Tibial nerve (tissue), 4 donors: Measurements from ENCODE around the gene OR56B1. TPM values are rescaled to one million over a fixed set of nuclear protein-coding genes. Genes with fewer than 3 reads are reported as not detected.

Experiments
- DNase-seq, 2 donors: peaks; one replicate each; pipeline ENCODE4 v3.0.0-alpha.2; 2019; ENCODE audit warnings: low spot score in 2 of 2
- H3K27ac ChIP-seq, 4 donors: fragments of 200-600 bp; sonication (generic) in 3 of 4; one replicate each; pipeline ENCODE4 v1.5.1; 2017 to 2019; ENCODE audit warnings: mild to moderate bottlenecking in 1 of 4
- H3K27me3 ChIP-seq, 2 donors: fragments of 200-600 bp; sonication (generic) in 1 of 2; one replicate each; pipeline versions ENCODE4 v1.5.1 to v1.6.0; 2017 to 2019
- H3K36me3 ChIP-seq, 3 donors: fragments of 200-600 bp; sonication (generic); one replicate each; pipeline ENCODE4 v1.5.1; 2018 to 2019
- H3K4me1 ChIP-seq, 4 donors: fragments of 200-600 bp; sonication (generic) in 3 of 4; one replicate each; pipeline ENCODE4 v1.5.1; 2017 to 2019
- H3K4me3 ChIP-seq, 4 donors: fragments of 200-600 bp; sonication (generic) in 3 of 4; one replicate each; pipeline ENCODE4 v1.5.1; 2017 to 2019; ENCODE audit warnings: mild to moderate bottlenecking in 1 of 4, moderate library complexity in 1 of 4
- H3K9me3 ChIP-seq, 4 donors: fragments of 200-600 bp; sonication (generic) in 3 of 4; one replicate each; pipeline ENCODE4 v1.5.1; 2017 to 2019
- EP300 ChIP-seq, 2 donors: sonication (generic); formaldehyde crosslinking; IDR thresholded peaks; one replicate each; pipeline ENCODE4 v1.6.1; 2017; ENCODE audit warnings: antibody characterized with exemption in 2 of 2, mild to moderate bottlenecking in 1 of 2
- POLR2A ChIP-seq, 2 donors: fragments of 450-650 bp; IDR thresholded peaks; one replicate each; pipeline ENCODE4 v1.6.1; 2017; ENCODE audit warnings: antibody characterized with exemption in 2 of 2, mild to moderate bottlenecking in 2 of 2, moderate library complexity in 2 of 2
- WGBS, 2 donors: methylation state at CpG; one replicate each; pipeline ENCODE4 v1.1.5; 2018; 5-methylcytosine and 5-hydroxymethylcytosine counted together
- total RNA-seq, 4 donors: library from RNA; depleted of rRNA; stranded (reverse); fragments of >200 nt; gene quantifications; one replicate each; pipeline ENCODE4 v1.1.0, GENCODE V29; 2016
- TF ChIP-seq, protein P1 (sequence below), 5 experiments: fragments of 200-600 bp in 3 of 5; fragments of 450-650 bp in 2 of 5; sonication (generic) in 3 of 5; IDR thresholded peaks; one replicate each; pipeline ENCODE4 v1.5.1; 2016 to 2019; ENCODE audit warnings: antibody characterized with exemption in 5 of 5, mild to moderate bottlenecking in 3 of 5, moderate library complexity in 2 of 5

OR56B1 gene
- total RNA-seq, 4 donors from 2014 or later = 0.20 to 0.63 TPM; not detected in 2

DNA sequence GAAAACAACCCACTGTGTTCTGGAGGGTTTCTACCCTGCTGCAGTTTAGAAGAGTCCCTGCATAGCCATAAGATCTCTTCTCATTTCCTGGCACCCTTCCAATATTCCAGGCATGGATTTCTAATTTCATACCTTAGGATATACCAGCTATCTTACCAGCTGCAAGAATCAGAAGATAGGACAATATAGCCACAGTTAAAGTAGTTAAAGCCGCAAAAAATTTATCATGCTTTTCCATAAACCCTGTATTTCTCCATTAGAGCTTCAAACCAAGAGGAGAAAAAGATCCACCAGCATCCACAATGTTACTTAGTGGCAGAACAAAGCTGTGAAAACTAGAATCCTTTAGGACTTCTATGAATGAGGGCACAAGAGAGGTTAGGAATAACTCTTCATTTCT is 8.6 kb upstream of the OR56B1 start:
- H3K27me3 ChIP-seq = no peaks in the 10 kb centered on the region
- no peak overlapping the region for H3K4me3 ChIP-seq
- no peaks in the 10 kb centered on the region for H3K9me3 ChIP-seq
- WGBS, 2 donors = 93 to 94% methylated on average over 1 of the region's 1 CpG
- H3K4me1 ChIP-seq = no peaks in the 10 kb centered on the region
- TF ChIP-seq EP300 (IDR thresholded peaks at IDR 0.05) (no peak), POLR2A (IDR thresholded peaks at IDR 0.05) (no peak)
- TF ChIP-seq, protein P1, sequence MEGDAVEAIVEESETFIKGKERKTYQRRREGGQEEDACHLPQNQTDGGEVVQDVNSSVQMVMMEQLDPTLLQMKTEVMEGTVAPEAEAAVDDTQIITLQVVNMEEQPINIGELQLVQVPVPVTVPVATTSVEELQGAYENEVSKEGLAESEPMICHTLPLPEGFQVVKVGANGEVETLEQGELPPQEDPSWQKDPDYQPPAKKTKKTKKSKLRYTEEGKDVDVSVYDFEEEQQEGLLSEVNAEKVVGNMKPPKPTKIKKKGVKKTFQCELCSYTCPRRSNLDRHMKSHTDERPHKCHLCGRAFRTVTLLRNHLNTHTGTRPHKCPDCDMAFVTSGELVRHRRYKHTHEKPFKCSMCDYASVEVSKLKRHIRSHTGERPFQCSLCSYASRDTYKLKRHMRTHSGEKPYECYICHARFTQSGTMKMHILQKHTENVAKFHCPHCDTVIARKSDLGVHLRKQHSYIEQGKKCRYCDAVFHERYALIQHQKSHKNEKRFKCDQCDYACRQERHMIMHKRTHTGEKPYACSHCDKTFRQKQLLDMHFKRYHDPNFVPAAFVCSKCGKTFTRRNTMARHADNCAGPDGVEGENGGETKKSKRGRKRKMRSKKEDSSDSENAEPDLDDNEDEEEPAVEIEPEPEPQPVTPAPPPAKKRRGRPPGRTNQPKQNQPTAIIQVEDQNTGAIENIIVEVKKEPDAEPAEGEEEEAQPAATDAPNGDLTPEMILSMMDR (IDR thresholded peaks at IDR 0.05) = no peak
- no peak for DNase-seq
- H3K27ac ChIP-seq = no peak overlapping the region
- no peaks in the 10 kb centered on the region for H3K36me3 ChIP-seq

DNA sequence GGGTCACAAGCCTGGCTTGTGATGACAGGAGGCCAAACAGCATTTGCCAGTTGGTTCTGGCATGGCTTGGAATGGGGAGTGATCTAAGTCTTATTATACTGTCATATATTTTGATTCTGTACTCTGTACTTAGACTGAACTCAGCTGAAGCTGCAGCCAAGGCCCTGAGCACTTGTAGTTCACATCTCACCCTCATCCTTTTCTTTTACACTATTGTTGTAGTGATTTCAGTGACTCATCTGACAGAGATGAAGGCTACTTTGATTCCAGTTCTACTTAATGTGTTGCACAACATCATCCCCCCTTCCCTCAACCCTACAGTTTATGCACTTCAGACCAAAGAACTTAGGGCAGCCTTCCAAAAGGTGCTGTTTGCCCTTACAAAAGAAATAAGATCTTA is 843 bp downstream of the OR56B1 start:
- H3K9me3 ChIP-seq = peaks cover 0 to 11% (median 0%) of the 10 kb centered on the region in 4 donors
- peak overlapping the region in 1 of 4 donors; percentile 31 for H3K27ac ChIP-seq
- DNase-seq = no peak
- no peak overlapping the region for H3K4me3 ChIP-seq
- no peaks in the 10 kb centered on the region for H3K27me3 ChIP-seq
- H3K36me3 ChIP-seq = no peaks in the 10 kb centered on the region
- H3K4me1 ChIP-seq = peaks cover 0 to 10% (median 3%) of the 10 kb centered on the region in 4 donors
- TF ChIP-seq EP300 (IDR thresholded peaks at IDR 0.05) = no peak
- no peak for TF ChIP-seq POLR2A (IDR thresholded peaks at IDR 0.05)
- TF ChIP-seq, protein P1 (IDR thresholded peaks at IDR 0.05) = no peak

DNA sequence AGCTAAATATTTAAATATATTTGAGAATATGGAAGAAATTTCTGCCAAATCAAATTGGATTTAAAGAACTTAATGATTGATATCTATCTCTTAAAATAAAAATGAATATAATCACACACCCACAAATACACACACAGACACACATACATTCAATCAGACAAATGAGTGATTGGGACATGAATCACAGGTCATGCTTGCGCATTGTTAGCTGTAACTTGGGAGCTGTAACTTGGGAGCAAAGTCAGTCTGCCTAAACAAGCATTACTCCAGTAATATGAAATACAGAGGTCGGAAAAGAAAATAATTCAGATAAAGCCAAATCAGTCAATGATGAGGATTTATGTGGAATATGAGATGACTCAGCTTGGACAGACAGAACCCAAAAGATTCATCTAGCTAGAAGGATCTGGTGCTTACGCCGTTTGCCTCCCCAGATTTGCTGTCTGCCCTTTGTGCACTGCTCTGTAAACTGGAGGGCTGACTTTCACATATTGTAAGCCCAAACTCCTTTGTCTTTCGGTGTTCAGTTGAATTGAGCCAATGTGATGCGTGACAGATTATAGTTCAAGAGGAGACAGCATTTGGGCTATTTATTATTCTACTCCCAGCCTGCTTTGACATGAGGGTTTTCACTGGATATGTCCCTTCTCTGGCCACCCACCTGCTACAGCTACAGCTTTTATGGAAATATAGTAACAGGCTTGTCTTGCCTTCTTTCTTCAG is 1.6 kb downstream of the OR56B1 start:
- Histone ChIP-seq H3K27ac (peak overlapping the region in 1 of 4 donors; percentile 49), H3K9me3 (peaks cover 0 to 16% (median 0%) of the 10 kb centered on the region in 4 donors), H3K27me3 (no peaks in the 10 kb centered on the region), H3K36me3 (no peaks in the 10 kb centered on the region), H3K4me3 (no peak overlapping the region), H3K4me1 (peaks cover 0 to 10% (median 3%) of the 10 kb centered on the region in 4 donors)
- WGBS, 2 donors = 33 to 49% methylated on average over 6 of the region's 6 CpGs
- DNase-seq = no peak
- no peak for TF ChIP-seq POLR2A (IDR thresholded peaks at IDR 0.05)
- TF ChIP-seq, protein P1 (IDR thresholded peaks at IDR 0.05) = no peak
- no peak for TF ChIP-seq EP300 (IDR thresholded peaks at IDR 0.05)

DNA sequence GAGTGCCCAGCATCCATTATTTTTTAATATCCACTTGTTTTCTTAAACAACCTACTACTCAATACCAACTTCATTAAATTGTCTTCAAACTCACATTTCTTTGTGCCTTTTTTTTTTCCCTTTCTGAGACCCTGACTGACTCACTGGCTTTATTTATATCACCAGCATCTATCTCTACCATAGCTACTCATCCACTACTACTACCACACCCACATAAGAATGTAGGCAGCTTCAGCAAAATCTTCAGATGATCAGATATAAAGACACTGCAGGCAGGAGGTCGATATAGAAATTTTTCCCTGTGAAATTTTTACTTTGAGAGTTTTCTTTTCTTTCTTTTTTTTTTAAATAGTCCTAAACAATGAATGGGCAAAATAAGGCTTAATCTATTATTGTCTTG is 2.2 kb downstream of the OR56B1 start:
- 51 to 74% methylated on average over 1 of the region's 1 CpG for WGBS, 2 donors

DNA sequence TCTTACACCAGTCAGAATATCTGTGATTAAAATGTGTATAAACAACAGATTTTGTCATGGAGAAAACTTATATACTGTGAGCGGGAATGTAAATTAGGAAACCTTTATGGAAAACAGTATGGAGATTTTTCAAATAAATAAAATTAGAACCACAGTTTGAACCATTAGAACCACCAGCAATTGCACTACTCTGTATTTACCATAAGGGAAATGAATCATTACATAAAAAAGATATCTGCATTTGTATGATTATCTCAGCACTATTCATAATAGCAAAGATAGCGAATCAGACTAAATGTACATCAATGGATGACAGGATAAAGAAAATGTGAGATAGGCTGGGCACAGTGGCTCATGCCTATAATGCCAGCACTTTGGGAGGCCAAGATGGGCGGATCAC is 10.4 kb downstream of the OR56B1 start:
- no peak for DNase-seq
- 65 to 75% methylated on average over 3 of the region's 3 CpGs for WGBS, 2 donors
- no peaks in the 10 kb centered on the region for H3K4me1 ChIP-seq
- no peaks in the 10 kb centered on the region for H3K36me3 ChIP-seq
- no peak for TF ChIP-seq EP300 (IDR thresholded peaks at IDR 0.05)
- TF ChIP-seq, protein P1 (IDR thresholded peaks at IDR 0.05) = no peak
- no peak for TF ChIP-seq POLR2A (IDR thresholded peaks at IDR 0.05)
- H3K27ac ChIP-seq = no peak overlapping the region
- no peak overlapping the region for H3K4me3 ChIP-seq
- no peaks in the 10 kb centered on the region for H3K27me3 ChIP-seq
- peaks cover 0 to 21% (median 0%) of the 10 kb centered on the region in 4 donors for H3K9me3 ChIP-seq

More for the DNA sequence above, 2.2 kb downstream of the OR56B1 start:
- DNase-seq = no peak
- Histone ChIP-seq H3K9me3 (peaks cover 0 to 22% (median 0%) of the 10 kb centered on the region in 4 donors), H3K27me3 (no peaks in the 10 kb centered on the region), H3K4me1 (peaks cover 0 to 10% (median 3%) of the 10 kb centered on the region in 4 donors), H3K36me3 (no peaks in the 10 kb centered on the region), H3K27ac (peak overlapping the region in 1 of 4 donors; percentile 49), H3K4me3 (no peak overlapping the region)
- TF ChIP-seq, protein P1 (IDR thresholded peaks at IDR 0.05) = no peak
